ENCODE measurements around the gene ZNF821.

The ZNF821 gene

DNA sequence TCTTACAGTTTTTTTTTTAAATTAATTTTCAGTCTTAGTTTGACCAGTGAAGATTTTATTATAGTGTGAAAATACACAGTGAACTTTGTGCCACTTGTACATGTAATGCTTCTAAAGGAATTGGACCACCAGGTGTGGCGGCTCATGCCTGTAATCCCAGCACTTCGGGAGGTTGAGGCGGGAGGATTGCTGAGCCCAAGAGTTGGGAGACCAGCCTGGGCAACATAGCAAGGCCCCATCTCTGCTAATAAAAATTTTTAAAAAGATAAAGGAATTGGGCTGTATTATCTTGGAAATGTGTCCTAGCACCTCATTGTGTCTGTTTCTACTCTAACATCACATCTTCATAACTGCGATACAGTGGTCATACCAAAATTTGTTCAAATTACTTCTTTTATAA lies 15.2 kb upstream of the ZNF821 start:
- Histone ChIP-seq H3K27me3 (ENCODE audit: control insufficient read depth in 1 of 2, insufficient read depth in 2 of 2, low read length in 2 of 2) (no peaks in the 10 kb centered on the region), H3K36me3 (ENCODE audit: insufficient read depth, low read length) (no peaks in the 10 kb centered on the region), H3K4me1 (ENCODE audit: insufficient read depth, low read length) (peaks cover 24% of the 10 kb centered on the region), H3K9me3 (ENCODE audit: low read length) (no peaks in the 10 kb centered on the region), H3K9ac (ENCODE audit: low read length) (no peak overlapping the region), H3K27ac (ENCODE audit: low read depth, low read length) (no peak overlapping the region), H3K4me3 (ENCODE audit: low read depth in 1 of 2, low read length in 2 of 2) (no peak overlapping the region)

- peaks cover 29% of the 10 kb centered on the region for H3K4me1 ChIP-seq (ENCODE audit: insufficient read depth, low read length)
- H3K27me3 ChIP-seq (ENCODE audit: control insufficient read depth in 1 of 2, insufficient read depth in 2 of 2, low read length in 2 of 2), result no peaks in the 10 kb centered on the region
- peak overlapping the region; percentile 98 for H3K9ac ChIP-seq (ENCODE audit: low read length)
- peak overlapping the region; percentile 57 to 63 for H3K4me3 ChIP-seq (ENCODE audit: low read depth in 1 of 2, low read length in 2 of 2)
- H3K36me3 ChIP-seq (ENCODE audit: insufficient read depth, low read length), result no peaks in the 10 kb centered on the region
- H3K27ac ChIP-seq (ENCODE audit: low read depth, low read length), result peak overlapping the region; percentile 97
- H3K9me3 ChIP-seq (ENCODE audit: low read length), result no peaks in the 10 kb centered on the region
These were observed 12.9 kb upstream of the ZNF821 start for GRCh38 chr16:71896764-71897368.

DNA sequence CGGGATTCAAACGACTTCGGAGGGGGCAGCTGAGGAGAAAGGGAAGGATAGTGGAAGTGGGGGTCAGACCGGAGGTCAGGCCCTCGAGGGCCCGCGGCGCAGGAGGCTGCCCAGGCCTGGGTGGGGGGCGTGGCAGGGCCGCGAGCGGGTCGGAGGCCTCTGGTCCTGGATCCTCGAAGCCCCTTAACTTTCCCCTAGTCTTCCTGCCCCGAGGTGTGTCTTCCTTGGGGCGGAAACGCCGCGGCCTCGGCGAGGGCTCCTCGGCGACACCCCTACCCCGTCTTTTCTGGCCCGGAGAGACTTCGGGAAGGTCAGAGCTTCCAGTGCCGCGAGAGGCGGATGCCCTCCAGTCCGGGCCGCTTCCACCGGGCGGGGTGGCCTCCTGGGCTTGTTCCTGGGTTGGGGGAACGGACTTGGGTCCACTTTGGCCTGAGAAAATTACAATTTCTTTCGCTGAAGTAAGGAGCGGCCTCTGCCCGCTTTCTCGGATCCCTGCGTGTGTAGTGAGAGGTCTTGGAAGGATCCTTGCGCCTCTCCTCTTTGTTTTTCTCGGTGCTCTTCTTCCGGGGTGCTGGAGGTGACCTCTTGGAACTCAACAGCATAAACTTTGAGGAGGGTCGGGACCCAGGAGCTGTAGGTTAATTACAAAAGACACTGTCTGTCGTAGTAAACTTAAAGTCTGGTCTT lies 11.8 kb upstream of the ZNF821 start:
- Histone ChIP-seq H3K27ac (ENCODE audit: low read depth, low read length) (peak overlapping the region; percentile 97), H3K36me3 (ENCODE audit: insufficient read depth, low read length) (no peaks in the 10 kb centered on the region), H3K4me1 (ENCODE audit: insufficient read depth, low read length) (peaks cover 29% of the 10 kb centered on the region), H3K9me3 (ENCODE audit: low read length) (no peaks in the 10 kb centered on the region), H3K4me3 (ENCODE audit: low read depth in 1 of 2, low read length in 2 of 2) (peak overlapping the region; percentile 90 to 98), H3K9ac (ENCODE audit: low read length) (peak overlapping the region; percentile 98), H3K27me3 (ENCODE audit: control insufficient read depth in 1 of 2, insufficient read depth in 2 of 2, low read length in 2 of 2) (no peaks in the 10 kb centered on the region)

DNA sequence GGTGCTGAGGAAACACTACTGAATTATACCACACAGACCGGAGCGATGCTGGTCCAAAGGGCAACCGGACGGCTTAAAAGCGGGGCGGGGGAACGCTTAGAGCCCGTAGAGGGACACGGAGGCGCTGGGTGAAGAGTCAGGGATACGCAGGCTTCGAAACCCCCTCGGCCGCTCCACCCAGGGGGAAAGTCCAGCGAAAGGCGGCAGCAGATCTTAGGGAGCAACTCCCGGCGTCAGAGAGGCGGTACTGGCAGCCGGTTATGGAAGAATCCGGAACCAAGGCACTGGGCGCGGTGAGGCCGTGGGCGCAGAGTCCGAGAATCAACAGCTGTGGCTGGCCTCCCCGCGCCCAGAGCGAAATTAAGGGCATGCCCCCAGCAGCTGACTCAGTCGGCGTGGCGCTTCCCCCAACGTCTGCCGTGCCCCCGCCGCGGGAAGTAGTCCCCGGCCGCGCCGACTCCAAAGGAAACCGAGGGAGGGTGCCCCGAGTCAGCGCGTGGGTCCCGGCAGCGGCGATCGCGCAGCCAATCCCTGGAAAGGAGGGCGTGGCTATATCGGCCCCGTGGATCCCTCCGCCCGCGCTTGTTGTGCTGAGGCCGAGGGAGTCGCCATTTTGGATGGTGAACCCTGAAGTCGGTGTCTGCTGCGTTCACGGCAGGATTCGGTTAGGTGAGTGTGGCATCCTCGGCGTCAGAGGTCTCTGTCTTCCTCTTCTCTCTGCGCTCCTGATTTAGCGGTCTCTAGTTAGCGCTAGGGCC lies 11.1 kb upstream of the ZNF821 start, which contains the start of gene IST1:
Gene IST1 (plus strand): TSS at position 611 of the 758 bp plus-strand sequence. CDS start 20,110 bp downstream, outside the sequence.
- Histone ChIP-seq H3K9me3 (ENCODE audit: low read length) (no peaks in the 10 kb centered on the region), H3K4me1 (ENCODE audit: insufficient read depth, low read length) (peaks cover 29% of the 10 kb centered on the region), H3K27ac (ENCODE audit: low read depth, low read length) (peak within 1 kb of the TSS; percentile 97), H3K9ac (ENCODE audit: low read length) (peak within 1 kb of the TSS; percentile 98), H3K27me3 (ENCODE audit: control insufficient read depth in 1 of 2, insufficient read depth in 2 of 2, low read length in 2 of 2) (no peaks in the 10 kb centered on the region), H3K4me3 (ENCODE audit: low read depth in 1 of 2, low read length in 2 of 2) (peak within 1 kb of the TSS; percentile 90 to 98), H3K36me3 (ENCODE audit: insufficient read depth, low read length) (no peaks in the 10 kb centered on the region)

- Histone ChIP-seq H3K9me3 (ENCODE audit: low read length) (no peaks in the 10 kb centered on the region), H3K4me1 (ENCODE audit: insufficient read depth, low read length) (peaks cover 29% of the 10 kb centered on the region), H3K27ac (ENCODE audit: low read depth, low read length) (peak overlapping the region; percentile 97), H3K4me3 (ENCODE audit: low read depth in 1 of 2, low read length in 2 of 2) (peak overlapping the region; percentile 90 to 98), H3K27me3 (ENCODE audit: control insufficient read depth in 1 of 2, insufficient read depth in 2 of 2, low read length in 2 of 2) (no peaks in the 10 kb centered on the region), H3K9ac (ENCODE audit: low read length) (peak overlapping the region; percentile 83), H3K36me3 (ENCODE audit: insufficient read depth, low read length) (no peaks in the 10 kb centered on the region)
These were observed 10.4 kb upstream of the ZNF821 start for GRCh38 chr16:71894229-71894920.

DNA sequence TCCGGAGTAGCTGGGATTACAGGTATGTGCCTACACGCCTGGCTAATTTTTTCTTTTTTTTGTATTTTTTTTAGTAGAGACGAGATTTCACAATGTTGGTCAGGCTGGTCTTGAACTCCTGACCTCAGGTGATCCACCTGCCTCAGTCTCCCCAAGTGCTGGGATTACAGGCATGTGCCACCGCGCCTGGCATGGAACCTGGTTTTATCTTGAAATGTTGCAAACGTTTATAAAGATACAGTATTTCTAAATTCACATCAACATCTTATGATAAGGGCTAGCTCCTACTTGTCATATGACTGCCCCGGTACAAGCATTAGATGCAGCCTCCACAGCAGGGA lies 9.9 kb upstream of the ZNF821 start:
- Histone ChIP-seq H3K4me1 (ENCODE audit: insufficient read depth, low read length) (peaks cover 25% of the 10 kb centered on the region), H3K9me3 (ENCODE audit: low read length) (no peaks in the 10 kb centered on the region), H3K9ac (ENCODE audit: low read length) (peak overlapping the region; percentile 83), H3K27ac (ENCODE audit: low read depth, low read length) (peak overlapping the region; percentile 97), H3K36me3 (ENCODE audit: insufficient read depth, low read length) (no peaks in the 10 kb centered on the region), H3K27me3 (ENCODE audit: control insufficient read depth in 1 of 2, insufficient read depth in 2 of 2, low read length in 2 of 2) (no peaks in the 10 kb centered on the region), H3K4me3 (ENCODE audit: low read depth in 1 of 2, low read length in 2 of 2) (peak overlapping the region in 1 of 2 donors; percentile 98)

DNA sequence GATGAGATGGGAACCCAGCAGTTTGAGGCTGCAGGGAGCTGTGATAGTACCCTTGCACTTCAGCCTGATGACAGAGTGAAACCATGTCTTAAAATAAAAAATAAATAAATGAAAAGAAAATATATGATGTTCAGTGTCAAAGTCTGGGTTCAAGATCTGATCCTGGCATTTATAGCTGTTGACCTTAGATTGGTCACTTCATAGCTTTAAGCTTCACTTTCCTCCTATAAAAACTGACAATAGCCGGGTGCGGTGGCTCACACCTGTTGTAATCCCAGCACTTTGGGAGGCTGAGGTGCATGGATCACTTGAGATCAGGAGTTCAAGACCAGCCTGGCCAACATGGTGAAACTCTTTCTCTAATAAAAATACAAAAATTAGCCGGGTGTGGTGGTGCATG lies 5.2 kb upstream of the ZNF821 start:
- no peaks in the 10 kb centered on the region for H3K9me3 ChIP-seq (ENCODE audit: low read length)
- no peaks in the 10 kb centered on the region for H3K27me3 ChIP-seq (ENCODE audit: control insufficient read depth in 1 of 2, insufficient read depth in 2 of 2, low read length in 2 of 2)
- no peaks in the 10 kb centered on the region for H3K36me3 ChIP-seq (ENCODE audit: insufficient read depth, low read length)
- H3K4me3 ChIP-seq (ENCODE audit: low read depth in 1 of 2, low read length in 2 of 2), result no peak overlapping the region
- H3K27ac ChIP-seq (ENCODE audit: low read depth, low read length), result no peak overlapping the region
- no peak overlapping the region for H3K9ac ChIP-seq (ENCODE audit: low read length)
- H3K4me1 ChIP-seq (ENCODE audit: insufficient read depth, low read length), result peaks cover 4% of the 10 kb centered on the region

DNA sequence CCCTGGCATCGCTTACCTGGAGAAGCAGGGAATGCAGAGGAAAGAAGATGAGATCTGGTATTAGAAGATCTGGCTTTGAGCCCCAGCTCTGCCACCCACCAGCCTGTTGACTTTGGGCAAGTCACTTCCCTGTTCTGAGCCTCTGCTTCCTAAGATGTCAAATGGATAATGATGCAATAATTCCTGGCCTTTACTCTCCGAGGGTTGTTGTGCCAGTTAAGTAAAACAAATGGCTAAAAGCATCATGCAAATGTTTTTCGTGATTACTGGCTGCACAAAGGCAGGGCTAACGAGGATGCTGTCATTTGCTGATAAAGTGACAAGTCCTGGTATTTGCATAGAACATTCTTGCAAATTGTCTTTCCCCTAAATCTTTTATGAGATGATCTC lies 1.3 kb upstream of the ZNF821 start:
- Histone ChIP-seq H3K9ac (ENCODE audit: low read length) (no peak overlapping the region), H3K4me3 (ENCODE audit: low read depth in 1 of 2, low read length in 2 of 2) (no peak overlapping the region), H3K9me3 (ENCODE audit: low read length) (no peaks in the 10 kb centered on the region), H3K27ac (ENCODE audit: low read depth, low read length) (no peak overlapping the region), H3K4me1 (ENCODE audit: insufficient read depth, low read length) (peaks cover 11% of the 10 kb centered on the region), H3K36me3 (ENCODE audit: insufficient read depth, low read length) (peaks cover 6% of the 10 kb centered on the region), H3K27me3 (ENCODE audit: control insufficient read depth in 1 of 2, insufficient read depth in 2 of 2, low read length in 2 of 2) (no peaks in the 10 kb centered on the region)

DNA sequence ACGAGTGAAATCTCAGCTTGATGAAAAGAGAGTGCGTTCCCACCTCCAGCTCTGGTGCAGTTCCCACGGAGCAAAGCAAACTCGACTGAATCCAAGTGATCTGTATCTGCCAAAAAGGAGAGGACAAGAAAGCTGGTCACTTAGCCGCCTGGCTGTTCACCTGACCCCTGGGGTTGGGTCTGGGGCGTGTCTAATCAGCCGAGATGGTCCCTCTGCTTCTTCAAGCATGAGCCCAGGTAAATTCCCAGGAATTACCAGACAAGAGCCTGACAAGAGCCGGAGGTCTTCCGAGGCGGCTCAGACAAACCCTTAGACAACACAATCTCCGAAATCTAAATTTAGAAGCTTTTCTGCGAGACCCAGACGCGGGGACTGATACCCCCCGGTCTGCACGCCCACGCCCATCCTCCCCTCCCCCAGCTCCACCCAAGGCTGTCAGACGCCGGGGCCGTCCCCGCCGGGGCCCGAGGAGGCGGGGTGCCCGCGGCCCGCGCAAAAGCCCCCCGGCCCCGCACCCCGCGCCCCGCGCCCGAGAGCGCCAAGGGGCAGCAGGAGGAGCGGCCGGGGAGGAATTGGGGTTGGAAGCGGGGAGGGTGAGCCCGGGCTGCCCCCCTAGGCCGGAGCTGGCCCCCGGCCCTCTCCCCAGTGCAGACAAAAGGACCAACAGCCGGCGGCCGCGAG lies 674 bp downstream of the ZNF821 start:
- peak overlapping the region; percentile 90 to 93 for H3K4me3 ChIP-seq (ENCODE audit: low read depth in 1 of 2, low read length in 2 of 2)
- peak overlapping the region; percentile 88 for H3K27ac ChIP-seq (ENCODE audit: low read depth, low read length)
- no peaks in the 10 kb centered on the region for H3K9me3 ChIP-seq (ENCODE audit: low read length)

DNA sequence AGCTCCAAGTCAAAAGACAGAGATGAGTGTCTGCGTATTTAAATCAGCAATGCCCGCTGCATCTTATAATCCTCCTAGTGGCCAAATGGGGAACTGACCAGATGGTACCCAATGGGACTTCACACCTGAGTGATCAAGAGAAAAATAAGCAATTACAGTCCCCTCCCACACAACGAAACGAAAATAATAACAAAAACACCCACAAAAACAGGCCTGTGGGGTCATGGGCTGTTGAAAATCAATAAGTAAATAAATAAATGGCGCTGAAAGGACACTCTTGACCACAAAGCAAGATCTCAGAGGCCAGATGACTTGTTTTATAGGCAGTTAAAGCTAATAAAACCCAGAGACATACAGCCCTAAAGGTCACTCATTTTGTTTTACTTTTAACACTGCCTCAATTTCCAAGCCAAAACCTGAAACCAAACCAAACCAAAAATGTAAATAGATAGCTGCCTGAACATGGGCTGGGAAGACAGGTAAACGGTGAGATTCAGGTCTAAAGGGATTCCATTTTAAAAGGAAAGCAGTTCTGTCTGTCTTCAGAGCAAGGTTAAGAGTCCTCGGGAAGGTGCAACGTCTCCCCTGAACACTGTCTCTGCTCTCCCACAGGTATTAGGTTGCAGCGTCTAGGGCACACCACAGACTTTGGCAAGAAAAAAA lies 1.3 kb downstream of the ZNF821 start:
- Histone ChIP-seq H3K9me3 (ENCODE audit: low read length) (no peaks in the 10 kb centered on the region), H3K4me1 (ENCODE audit: insufficient read depth, low read length) (peaks cover 11% of the 10 kb centered on the region), H3K36me3 (ENCODE audit: insufficient read depth, low read length) (peaks cover 19% of the 10 kb centered on the region), H3K27ac (ENCODE audit: low read depth, low read length) (peak overlapping the region; percentile 88), H3K27me3 (ENCODE audit: control insufficient read depth in 1 of 2, insufficient read depth in 2 of 2, low read length in 2 of 2) (no peaks in the 10 kb centered on the region), H3K4me3 (ENCODE audit: low read depth in 1 of 2, low read length in 2 of 2) (peak overlapping the region; percentile 90 to 93), H3K9ac (ENCODE audit: low read length) (no peak overlapping the region)

More for the DNA sequence above, 674 bp downstream of the ZNF821 start:
- no peak overlapping the region for H3K9ac ChIP-seq (ENCODE audit: low read length)
- peaks cover 11% of the 10 kb centered on the region for H3K4me1 ChIP-seq (ENCODE audit: insufficient read depth, low read length)
- peaks cover 19% of the 10 kb centered on the region for H3K36me3 ChIP-seq (ENCODE audit: insufficient read depth, low read length)
- H3K27me3 ChIP-seq (ENCODE audit: control insufficient read depth in 1 of 2, insufficient read depth in 2 of 2, low read length in 2 of 2), result no peaks in the 10 kb centered on the region

Measured in muscle layer of colon (tissue), 2 donors.